COR-L47 (cell line): ENCODE measurements around the gene BEST2.
A peak's percentile ranks its signal among the peaks of the same experiment; 100 is the strongest.
"Not testable (repeated sequence)": the region's sequence is repeated elsewhere in the genome, so short reads cannot be mapped to it uniquely, and the experiment has no call there.

Source experiments
- DNase-seq: peaks from one replicate; lab custom pipeline; 2025; lab: John Stamatoyannopoulos, UW

Gene BEST2

DNA sequence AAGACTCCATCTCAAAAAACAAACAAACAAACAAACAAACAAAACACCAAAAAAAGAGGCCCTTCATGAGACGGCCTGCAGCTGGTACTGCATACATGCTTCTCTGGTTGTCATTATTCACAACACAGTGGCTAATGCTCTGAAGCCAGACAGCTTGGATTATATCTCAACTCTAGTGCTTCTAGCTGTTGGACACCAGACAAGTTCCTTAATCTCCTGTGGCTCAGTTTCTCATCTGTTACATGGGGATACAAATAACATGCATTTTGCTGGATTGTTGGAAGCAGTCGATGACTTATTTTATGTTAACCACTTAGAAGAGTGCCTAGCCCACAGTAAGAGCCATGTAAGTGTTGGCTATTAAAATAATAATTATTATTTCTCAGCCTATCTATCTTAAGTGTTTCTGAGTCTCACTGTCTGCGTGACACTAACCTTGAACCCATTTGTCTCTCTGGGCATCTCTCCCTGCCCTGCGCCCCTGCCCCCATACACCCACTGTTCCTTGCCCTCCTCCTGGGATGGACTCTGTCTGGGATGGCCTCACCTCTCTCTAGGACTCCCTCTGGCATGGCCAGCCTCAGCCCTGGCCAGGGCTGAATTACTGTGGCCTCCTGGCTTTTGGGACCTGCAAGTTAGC, 36.6 kb downstream of the BEST2 start:
- DNase-seq, result no peak

GRCh38 chr19:12788682-12789097, 37.1 kb downstream of the BEST2 start:
- DNase-seq, result peak; percentile 70

DNA sequence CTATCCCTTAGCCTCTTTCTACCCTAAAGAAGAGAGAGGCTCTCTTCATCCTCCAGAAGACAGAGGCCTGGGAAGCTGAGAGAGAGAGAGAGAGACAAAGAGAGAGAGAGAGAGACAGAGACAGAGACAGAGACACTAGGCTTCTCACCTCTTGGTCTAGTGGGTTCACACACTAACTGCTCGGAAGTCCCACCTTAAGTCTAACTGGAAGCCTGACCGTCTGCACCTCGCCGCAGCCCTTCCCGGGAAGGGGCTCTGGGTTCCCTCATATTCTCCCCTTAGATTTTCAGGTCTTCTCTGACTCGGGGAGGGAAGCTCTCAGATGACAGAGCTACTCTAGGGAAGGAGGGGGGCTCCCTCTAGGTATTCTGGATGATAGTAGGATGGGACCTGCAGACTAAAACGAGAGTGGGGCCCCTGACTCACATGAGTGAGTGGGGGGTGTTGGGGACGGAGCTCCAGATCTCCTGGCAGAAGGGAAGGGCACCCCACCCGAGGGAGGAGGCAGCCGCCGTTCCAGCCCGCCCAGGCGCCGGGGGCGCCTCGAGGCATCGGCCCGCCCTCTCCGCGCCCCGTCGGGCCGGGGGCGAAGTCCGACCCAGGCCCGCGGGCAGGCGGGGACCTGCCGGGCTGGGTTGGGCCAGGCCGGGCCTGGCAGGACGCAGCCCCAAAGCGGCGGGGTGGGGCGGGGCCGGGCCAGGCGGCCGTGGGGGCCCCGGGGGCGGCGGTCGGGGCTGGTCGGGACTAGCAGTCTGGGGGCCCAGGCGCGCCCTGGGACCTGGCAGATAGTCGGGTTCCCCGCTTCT, 37.7 kb downstream of the BEST2 start:
- DNase-seq, result peak; percentile 24

DNA sequence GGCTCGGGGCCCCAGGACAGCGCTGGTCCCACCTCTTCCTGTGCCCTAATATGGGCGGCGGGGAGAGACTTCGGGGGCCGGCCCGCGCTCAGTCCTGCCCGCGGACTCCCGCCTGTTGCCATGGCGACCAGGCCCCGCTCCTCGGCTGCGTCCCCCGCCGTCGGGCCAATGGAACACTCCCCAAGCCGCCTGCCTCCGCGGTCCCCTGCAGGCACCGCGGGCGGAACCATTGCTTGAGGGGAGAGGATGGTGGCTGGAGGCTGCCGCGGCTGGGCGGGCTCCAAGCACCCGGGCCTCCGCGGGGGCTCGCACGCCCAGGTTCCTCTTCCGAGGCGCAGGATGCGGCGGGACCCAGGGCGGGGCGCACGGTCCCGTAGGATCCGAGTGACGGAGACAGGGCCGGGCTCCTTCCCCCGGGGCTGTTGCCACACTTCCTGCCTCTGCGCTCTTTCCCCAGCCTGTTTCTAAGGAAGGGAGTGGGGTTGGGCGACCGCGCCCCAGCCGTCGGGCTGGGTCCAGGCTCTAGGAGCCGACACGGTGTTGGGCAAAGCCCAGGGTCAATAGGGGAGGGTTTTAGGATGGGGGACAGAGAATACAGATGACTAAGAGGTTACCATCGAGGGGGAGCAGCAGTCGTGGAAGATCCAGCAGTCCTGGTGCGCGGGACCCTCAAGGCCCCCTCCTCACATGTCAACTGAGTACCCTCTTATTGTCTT, 38.5 kb downstream of the BEST2 start:
- peak; percentile 96 for DNase-seq

GRCh38 chr19:12790628-12791344, 39.2 kb downstream of the BEST2 start:
- DNase-seq, result no peak

- DNase-seq, result peak; percentile 94
These were observed 39.9 kb downstream of the BEST2 start, which contains the start of gene JUNB for GRCh38 chr19:12791345-12792050. TSS of gene JUNB (plus strand) at chr19:12791486. CDS start at chr19:12791772, 286 bp downstream.

- DNase-seq, result peak; percentile 66
These were observed 40.7 kb downstream of the BEST2 start for GRCh38 chr19:12792051-12792852.

DNA sequence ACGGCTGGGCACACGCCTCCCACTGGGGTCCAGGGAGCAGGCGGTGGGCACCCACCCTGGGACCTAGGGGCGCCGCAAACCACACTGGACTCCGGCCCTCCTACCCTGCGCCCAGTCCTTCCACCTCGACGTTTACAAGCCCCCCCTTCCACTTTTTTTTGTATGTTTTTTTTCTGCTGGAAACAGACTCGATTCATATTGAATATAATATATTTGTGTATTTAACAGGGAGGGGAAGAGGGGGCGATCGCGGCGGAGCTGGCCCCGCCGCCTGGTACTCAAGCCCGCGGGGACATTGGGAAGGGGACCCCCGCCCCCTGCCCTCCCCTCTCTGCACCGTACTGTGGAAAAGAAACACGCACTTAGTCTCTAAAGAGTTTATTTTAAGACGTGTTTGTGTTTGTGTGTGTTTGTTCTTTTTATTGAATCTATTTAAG, 41.3 kb downstream of the BEST2 start:
- no peak for DNase-seq

DNA sequence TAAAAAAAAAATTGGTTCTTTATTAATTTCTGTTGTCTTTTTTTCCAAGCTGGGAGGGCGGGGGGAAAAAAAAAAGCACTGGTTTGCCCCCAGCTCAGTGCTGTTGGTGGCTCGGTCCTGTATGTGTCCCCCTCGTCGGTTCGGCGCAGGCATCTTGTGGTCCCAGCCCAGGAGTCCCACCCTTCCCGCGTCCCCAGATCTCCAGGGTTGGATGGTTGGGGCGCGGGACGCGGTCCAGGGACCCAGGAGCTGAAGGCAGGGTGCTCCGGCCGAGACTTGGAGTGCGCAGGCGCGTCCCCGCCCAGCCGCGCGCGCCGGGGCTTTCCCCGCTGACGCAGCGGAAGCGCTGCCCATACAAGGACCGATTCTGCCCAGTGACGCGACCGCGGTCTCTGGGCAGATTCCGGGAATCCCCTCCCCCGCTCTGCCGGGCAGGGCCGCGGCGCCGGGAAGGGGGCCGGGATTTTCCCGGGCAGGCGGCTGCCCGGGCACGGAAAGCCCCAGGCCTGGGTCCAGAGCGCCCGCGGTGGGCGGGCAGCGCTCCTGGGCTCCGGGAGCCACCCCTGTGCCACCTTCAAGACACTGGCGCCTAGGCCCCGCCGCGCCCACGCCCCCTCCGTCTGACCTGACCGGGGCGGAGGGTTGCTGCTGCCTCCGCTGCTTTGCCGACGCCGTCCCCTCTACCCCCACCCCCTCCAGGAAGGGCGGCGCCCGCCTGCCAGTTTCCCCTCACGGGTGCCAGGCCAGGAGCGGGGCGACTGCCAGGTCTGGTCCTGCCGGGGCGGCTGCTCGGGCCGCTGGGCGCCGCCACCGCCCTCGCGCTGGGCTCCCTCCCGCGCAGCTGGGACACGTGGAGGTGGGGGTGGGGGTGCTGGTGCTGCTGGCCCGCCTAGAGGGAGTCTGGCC, 42.0 kb downstream of the BEST2 start:
- DNase-seq, result peak; percentile 88

GRCh38 chr19:12794196-12794941, 42.8 kb downstream of the BEST2 start:
- DNase-seq, result no peak

DNA sequence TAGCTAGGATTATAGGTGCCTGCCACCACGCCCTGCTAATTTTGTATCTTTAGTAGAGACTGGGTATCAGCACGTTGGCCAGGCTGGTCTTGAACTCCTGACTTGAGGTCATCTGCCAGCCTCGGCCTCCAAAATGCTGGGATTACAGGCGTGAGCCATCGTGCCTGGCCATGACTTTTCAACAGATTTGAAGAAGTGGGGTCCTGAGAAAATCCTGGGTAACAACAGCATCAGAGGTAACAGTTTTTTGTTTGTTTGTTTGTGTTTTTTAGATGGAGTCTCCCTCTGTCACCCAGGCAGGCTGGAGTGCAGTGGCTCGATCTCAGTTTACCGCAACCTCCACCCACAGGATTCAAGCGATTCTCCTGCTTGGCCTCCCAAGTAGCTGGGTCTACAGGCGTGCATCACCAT, 43.4 kb downstream of the BEST2 start:
- no peak for DNase-seq

DNA sequence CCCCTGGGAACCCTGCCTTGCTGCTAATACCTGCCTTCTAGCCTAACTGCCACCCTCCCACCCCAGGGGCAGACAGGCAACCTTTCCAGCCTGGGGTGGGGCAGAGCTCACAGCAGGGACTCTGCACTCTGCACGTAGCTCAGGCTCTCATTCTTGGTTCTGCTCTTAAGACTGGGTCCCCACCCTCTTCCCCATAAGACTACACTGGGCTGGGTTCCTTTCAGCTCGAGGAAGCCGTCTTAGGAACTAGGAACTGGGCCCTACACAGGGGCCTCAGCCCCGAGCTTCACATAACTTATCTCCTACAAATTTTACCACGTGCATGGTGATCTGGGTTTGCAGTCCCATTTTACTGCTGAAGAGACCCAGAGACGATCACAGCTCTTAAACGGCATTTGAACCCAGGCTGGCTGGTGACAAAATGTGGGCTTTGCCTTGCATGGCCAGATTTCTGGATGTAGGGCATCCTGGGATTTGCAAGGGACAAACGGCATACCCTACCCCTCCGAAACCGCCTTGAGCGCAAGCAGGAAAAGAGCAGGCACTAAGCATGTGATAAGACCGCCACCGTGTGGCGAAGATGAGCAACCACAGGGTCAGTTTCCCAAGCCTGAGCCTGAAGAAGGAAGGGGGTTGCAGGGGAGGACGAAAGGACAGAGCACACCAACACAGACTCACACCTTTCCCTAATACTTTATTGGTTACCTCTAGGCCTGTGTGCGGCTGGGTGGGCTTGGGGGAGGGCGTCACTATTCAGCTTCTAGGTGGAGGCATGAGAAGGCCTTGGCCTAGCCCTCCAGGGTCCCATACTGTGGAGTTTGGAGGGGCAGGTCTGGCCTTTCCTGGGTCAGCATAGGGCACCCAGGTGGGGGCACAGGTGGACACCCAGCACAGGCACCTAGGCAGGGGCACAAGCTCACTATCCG, 44.8 kb downstream of the BEST2 start:
- peak; percentile 82 for DNase-seq

DNA sequence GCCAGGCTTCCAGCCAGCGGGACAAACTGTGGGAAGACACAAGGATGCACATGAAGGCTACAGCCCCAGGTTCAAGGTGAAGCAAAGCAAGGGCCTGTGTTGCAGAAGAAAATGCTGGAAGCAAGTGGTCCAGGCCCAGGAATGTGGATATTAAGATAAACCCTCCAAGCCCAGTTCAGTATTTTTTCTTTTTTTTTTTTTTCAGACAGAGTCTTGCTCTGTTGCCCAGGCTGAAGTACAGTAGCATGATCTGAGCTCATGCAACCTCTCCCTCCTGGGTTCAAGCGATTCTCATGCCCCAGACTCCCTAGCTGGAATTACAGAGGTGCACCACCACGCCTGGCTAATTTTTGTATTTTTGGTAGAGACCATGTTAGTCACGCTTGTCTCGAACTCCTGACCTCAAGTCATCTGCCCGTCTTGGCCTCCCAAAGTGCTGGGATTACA, 45.6 kb downstream of the BEST2 start:
- DNase-seq, result no peak

DNA sequence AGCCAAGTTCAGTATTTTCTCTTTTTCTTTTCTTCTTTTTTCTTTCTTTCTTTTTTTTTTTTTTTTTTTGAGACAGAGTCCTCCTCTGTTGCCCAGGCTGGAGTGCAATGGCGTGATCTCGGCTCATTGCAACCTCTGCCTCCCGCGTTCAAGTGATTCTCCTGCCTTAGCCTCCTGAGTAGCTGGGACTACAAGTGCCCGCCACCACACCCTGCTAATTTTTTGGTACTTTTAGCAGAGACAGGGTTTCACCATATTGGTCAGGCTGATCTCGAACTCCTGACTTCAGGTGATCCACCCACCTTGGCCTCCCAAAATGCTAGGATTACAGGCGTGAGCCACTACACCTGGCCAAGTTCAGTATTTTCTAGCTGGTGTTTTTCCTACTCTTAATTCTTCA, 46.0 kb downstream of the BEST2 start:
- DNase-seq, result not testable (repeated sequence)

GRCh38 chr19:12799742-12800465, 48.3 kb downstream of the BEST2 start:
- DNase-seq, result no peak

- no peak for DNase-seq
These were observed 48.8 kb downstream of the BEST2 start for GRCh38 chr19:12800466-12800770.

- no peak for DNase-seq
These were observed 49.4 kb downstream of the BEST2 start for GRCh38 chr19:12800923-12801465.
